Thymus (tissue), 11 donors: ENCODE data around the gene RHBDL2. TPM values are rescaled to one million over a fixed set of nuclear protein-coding genes. Genes with fewer than 3 reads are reported as not detected.
"Not testable (repeated sequence)": the region's sequence is repeated elsewhere in the genome, so short reads cannot be mapped to it uniquely, and the experiment has no call there.

Source experiments
- DNase-seq, 9 donors: peaks; one replicate each; pipeline ENCODE4 v3.0.0-alpha.2; 2013; ENCODE audit warnings: low spot score in 9 of 9, low read depth in 6 of 9, missing footprints in 1 of 9
- H3K27ac ChIP-seq, 2 donors: one replicate each; pipeline ENCODE4 v1.5.1; 2013; ENCODE audit warnings: control low read depth in 1 of 2, low read depth in 1 of 2, low read length in 1 of 2, mild to moderate bottlenecking in 1 of 2, moderate library complexity in 1 of 2
- H3K27me3 ChIP-seq, 2 donors: one replicate each; pipeline ENCODE4 v1.5.1; 2013; ENCODE audit warnings: low read length in 1 of 2; ENCODE audit not compliant: control insufficient read depth in 2 of 2, insufficient read depth in 1 of 2
- H3K36me3 ChIP-seq, 2 donors: one replicate each; pipeline ENCODE4 v1.5.1; 2013; ENCODE audit warnings: low read length in 1 of 2, mild to moderate bottlenecking in 1 of 2, moderate library complexity in 1 of 2; ENCODE audit not compliant: control insufficient read depth in 2 of 2, insufficient read depth in 2 of 2
- H3K4me1 ChIP-seq, 2 donors: one replicate each; pipeline ENCODE4 v1.5.1; 2013; ENCODE audit warnings: low read length in 2 of 2; ENCODE audit not compliant: control insufficient read depth in 2 of 2, insufficient read depth in 2 of 2
- H3K4me3 ChIP-seq, 2 donors: one replicate each; pipeline ENCODE4 v1.5.1; 2013; ENCODE audit warnings: low read length in 2 of 2, control low read depth in 1 of 2, mild to moderate bottlenecking in 1 of 2
- H3K9me3 ChIP-seq, 2 donors: one replicate each; pipeline ENCODE4 v1.5.1; 2013; ENCODE audit warnings: low read length in 1 of 2, mild to moderate bottlenecking in 1 of 2; ENCODE audit not compliant: control insufficient read depth in 2 of 2, insufficient read depth in 1 of 2
- WGBS: extraction: QIAGEN DNeasy Blood & Tissue Kit; methylation state at CpG from one replicate; pipeline ENCODE4 v1.1.7; 2013; 5-methylcytosine and 5-hydroxymethylcytosine counted together
- polyA plus RNA-seq: library from polyadenylated mRNA; stranded (reverse); fragments of 200-250 nt; gene quantifications from one replicate; pipeline ENCODE4 v1.2.3, GENCODE V29; 2013
- total RNA-seq: library from RNA; stranded (reverse); fragments of 120-200 nt; gene quantifications from one replicate; pipeline ENCODE4 v1.2.4, GENCODE V29; 2013
- donor health status: healthy.

RHBDL2 gene
- total and polyA plus RNA-seq, 2 donors = 0.99 to 2.3 TPM

DNA sequence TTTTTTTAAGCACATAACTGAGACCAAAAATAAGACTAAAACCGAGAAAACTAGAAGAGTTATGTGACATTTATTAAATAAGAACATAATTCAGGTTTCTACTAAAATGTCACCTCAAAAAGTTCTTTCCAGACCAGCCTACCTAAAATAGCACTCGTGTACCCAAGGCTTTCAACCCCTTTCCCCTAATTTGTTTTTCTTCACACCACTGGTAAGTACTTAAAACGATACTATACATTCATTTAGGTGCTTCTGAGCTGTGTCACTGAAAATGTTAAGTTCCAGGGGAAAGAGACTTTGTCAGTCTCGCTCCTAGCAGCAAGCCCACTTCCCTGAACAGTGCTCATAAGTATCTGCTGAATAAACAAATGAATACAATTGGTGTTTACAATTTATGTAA, 88.8 kb downstream of the RHBDL2 start:
- Histone ChIP-seq H3K9me3 (no peaks in the 10 kb centered on the region), H3K4me3 (no peak overlapping the region), H3K4me1 (peaks cover 0 to 5% of the 10 kb centered on the region in 2 donors), H3K27ac (no peak overlapping the region), H3K27me3 (no peaks in the 10 kb centered on the region), H3K36me3 (peaks cover 5 to 26% of the 10 kb centered on the region in 2 donors)
- no peak for DNase-seq
- 93% methylated on average over 4 of the region's 4 CpGs for WGBS

DNA sequence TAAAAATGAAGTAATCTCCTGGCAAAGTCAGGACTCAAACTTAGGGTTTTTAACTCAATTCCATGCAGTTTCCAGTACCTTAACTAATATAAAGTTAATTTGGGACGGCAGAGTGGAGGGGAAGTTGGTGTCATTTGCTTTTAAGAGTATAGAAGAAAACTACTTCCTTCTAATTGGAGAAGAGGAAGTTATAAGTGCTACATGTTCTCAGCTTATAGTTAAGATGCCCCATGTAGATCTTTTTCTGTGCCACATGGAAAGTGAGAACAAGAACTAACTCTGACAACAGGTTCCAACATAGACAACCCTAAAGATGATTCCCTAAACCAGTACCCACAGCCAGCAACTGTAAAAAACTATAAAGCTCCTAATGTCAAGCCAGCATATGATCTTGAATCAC, 93.6 kb downstream of the RHBDL2 start:
- WGBS = 36% methylated on average over 1 of the region's 1 CpG
- H3K27ac ChIP-seq = no peak overlapping the region
- H3K4me1 ChIP-seq = no peaks in the 10 kb centered on the region
- DNase-seq = no peak
- H3K9me3 ChIP-seq = no peaks in the 10 kb centered on the region
- H3K4me3 ChIP-seq = no peak overlapping the region
- H3K27me3 ChIP-seq = no peaks in the 10 kb centered on the region
- H3K36me3 ChIP-seq = peaks cover 11 to 35% of the 10 kb centered on the region in 2 donors

DNA sequence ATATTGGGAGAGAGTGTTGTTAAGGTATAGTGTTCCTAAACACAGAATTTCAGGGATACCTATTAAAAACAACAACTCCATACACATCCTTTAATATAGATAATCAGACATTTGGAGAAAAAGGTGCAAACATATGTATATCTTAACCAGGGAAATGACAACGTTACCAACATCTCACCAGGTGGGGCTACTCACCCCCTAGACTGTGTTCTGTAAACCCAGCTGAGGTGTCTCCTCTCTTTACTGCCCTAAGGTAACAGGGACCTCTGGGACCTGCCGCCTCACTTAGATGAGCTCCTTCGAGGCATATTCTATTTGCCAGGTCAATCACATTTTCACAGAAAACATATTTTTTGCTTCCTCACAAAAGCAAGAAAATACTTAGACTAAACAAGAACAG, 95.4 kb downstream of the RHBDL2 start:
- no peaks in the 10 kb centered on the region for H3K9me3 ChIP-seq
- H3K4me3 ChIP-seq = no peak overlapping the region
- 96% methylated on average over 3 of the region's 3 CpGs for WGBS
- no peaks in the 10 kb centered on the region for H3K27me3 ChIP-seq
- DNase-seq = no peak
- no peak overlapping the region for H3K27ac ChIP-seq
- H3K4me1 ChIP-seq = no peaks in the 10 kb centered on the region
- peaks cover 13 to 28% of the 10 kb centered on the region in 2 donors for H3K36me3 ChIP-seq

DNA sequence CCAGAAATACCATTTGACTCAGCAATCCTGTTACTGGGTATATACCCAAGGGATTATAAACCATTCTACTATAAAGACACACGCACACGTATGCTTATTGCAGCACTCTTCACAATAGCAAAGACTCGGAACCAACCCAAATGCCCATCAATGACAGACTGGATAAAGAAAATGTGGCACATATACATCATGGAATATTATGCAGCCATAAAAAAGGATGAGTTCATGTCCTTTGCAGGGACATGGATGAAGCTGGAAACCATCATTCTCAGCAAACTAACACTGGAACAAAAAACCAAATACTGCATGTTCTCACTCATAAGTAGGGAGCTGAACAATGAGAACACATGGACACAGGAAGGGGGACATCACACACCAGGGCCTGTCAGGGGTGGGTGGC, 96.5 kb downstream of the RHBDL2 start:
- not testable (repeated sequence) for H3K4me3 ChIP-seq, H3K4me1 ChIP-seq, H3K27ac ChIP-seq, DNase-seq, H3K9me3 ChIP-seq, H3K27me3 ChIP-seq
- peaks cover 17 to 19% of the 10 kb centered on the region in 2 donors for H3K36me3 ChIP-seq
- WGBS = over 99% methylated on average over 3 of the region's 3 CpGs

DNA sequence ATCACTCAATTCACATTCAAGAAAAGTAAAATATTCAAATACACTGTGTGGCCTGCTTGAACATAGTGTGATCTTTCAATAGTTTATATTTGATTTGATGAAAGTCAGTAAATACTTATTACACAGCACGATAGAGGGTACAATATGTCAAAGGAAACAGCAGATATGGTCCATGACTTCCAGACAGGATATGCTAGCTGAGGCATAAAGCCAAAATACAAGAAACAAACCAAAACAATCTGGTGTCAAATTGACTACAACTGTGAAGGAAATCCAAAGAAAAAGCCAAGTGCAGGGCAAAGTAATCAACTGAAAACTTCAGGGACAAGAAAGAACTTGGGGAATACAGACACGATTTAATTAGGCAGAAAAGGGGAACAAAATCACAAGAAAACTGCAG, 101.3 kb downstream of the RHBDL2 start:
- Histone ChIP-seq H3K4me3 (no peak overlapping the region), H3K27me3 (no peaks in the 10 kb centered on the region), H3K4me1 (no peaks in the 10 kb centered on the region), H3K27ac (no peak overlapping the region), H3K9me3 (no peaks in the 10 kb centered on the region), H3K36me3 (peaks cover 16 to 31% of the 10 kb centered on the region in 2 donors)
- 86% methylated on average over 2 of the region's 2 CpGs for WGBS
- no peak for DNase-seq

DNA sequence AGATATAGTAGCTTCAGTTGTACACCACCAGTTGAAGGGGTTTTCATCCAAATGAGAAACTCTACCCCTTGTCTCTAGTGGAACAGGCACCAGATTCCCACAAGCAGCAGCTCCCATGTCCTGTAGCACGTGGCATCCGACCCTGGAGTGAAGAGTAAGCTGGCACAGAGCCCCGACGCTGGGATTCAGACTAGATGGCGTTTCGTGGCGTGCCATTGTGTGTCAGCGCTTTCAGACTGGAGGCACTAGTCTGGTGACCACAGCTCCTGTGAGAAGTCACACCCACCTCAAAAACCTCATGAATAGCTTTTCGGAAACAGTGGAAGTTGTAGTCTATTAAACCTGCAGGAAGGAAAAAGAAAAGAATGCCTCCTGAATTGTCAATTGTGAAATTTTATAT, 102.3 kb downstream of the RHBDL2 start:
- Histone ChIP-seq H3K9me3 (no peaks in the 10 kb centered on the region), H3K4me3 (no peak overlapping the region), H3K27me3 (peaks cover 0 to 2% of the 10 kb centered on the region in 2 donors), H3K27ac (no peak overlapping the region), H3K4me1 (no peaks in the 10 kb centered on the region), H3K36me3 (peaks cover 12 to 24% of the 10 kb centered on the region in 2 donors)
- 96% methylated on average over 9 of the region's 9 CpGs for WGBS
- DNase-seq = no peak

DNA sequence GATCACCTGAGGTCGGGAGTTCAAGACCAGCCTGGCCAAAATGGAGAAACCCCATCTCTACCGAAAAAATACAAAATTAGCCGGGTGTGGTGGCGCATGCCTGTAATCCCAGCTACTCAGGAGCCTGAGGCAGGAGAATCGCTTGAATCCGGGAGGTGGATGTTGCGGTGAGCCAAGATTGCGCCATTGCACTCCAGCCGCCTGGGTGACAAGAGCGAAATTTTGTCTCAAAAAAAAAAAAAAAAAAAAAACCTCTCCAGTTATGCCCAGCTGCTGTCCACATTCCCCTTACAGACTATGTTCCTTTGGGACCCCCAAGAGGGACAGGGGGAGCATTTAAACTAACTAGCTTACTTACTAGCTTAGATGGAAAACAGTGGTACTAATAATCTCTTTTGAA, 105.3 kb downstream of the RHBDL2 start:
- not testable (repeated sequence) for H3K27me3 ChIP-seq, H3K4me1 ChIP-seq, H3K9me3 ChIP-seq, H3K4me3 ChIP-seq, DNase-seq, H3K27ac ChIP-seq
- WGBS = 96% methylated on average over 10 of the region's 10 CpGs
- peaks cover 7 to 20% of the 10 kb centered on the region in 2 donors for H3K36me3 ChIP-seq

Other genes starting within 250 kb of the RHBDL2 start
- 8.8 TPM for gene RRAGC, start 82.1 kb downstream of the RHBDL2 start, total RNA-seq
- 28.6 TPM for gene RRAGC, start 82.1 kb downstream of the RHBDL2 start, polyA plus RNA-seq
- 21.2 TPM for gene MYCBP, start 68.5 kb downstream of the RHBDL2 start, total RNA-seq
- gene MYCBP, start 68.5 kb downstream of the RHBDL2 start, polyA plus RNA-seq = 15.6 TPM
- 0.05 TPM for gene GJA9, start 60.2 kb downstream of the RHBDL2 start, total RNA-seq
- 0.11 TPM for gene GJA9, start 60.2 kb downstream of the RHBDL2 start, polyA plus RNA-seq
- 44.2 TPM for gene AKIRIN1, start 49.4 kb upstream of the RHBDL2 start, total RNA-seq
- 40.3 TPM for gene AKIRIN1, start 49.4 kb upstream of the RHBDL2 start, polyA plus RNA-seq
- 359 TPM for gene NDUFS5, start 84.5 kb upstream of the RHBDL2 start, total RNA-seq
- 483 TPM for gene NDUFS5, start 84.5 kb upstream of the RHBDL2 start, polyA plus RNA-seq